ENCODE measurements around the gene RABEP1. TPM values are rescaled to one million over a fixed set of nuclear protein-coding genes. Genes with fewer than 3 reads are reported as not detected.

Gene RABEP1
- total and polyA plus RNA-seq, 4 donors, result 14.9 to 38.2 (median 25.1) TPM

DNA sequence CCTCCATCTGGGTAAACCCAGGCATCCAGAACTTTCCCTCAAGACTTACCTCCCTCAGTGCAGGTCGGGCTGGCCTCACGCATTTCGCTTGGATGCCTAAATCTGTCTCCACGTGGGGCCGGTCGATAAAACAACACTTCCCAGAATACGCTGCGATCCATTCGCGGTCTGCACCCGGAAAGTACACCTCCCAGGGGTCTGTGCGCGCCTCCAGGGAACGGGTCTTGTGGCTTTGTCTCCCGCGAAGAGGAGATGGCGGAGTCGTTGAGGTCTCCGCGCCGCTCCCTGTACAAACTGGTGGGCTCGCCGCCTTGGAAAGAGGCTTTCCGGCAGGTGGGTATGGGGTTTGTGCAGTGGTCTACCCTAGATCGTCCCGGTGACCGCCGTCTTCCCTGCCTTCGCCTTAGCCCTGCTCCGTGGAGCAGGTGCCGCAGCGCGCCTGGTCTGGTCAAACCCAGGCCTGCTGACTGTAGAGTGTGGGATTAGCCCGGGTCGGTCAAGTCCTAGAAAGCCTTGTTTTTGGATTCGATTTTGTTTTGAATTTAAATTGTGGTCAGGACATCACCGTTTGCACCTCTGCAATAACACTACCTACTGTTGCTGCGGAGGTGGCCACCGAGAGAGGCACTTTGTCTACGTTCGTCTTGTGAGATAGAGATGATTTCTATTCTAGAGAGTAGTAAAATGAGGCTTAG lies 138.0 kb downstream of the RABEP1 start, which contains the start of gene RPAIN:
Gene RPAIN, plus strand, starts transcription at position 224 of the 695 bp plus-strand sequence. Its CDS starts 29 bp downstream, at position 253.
- peaks cover 13 to 27% (median 18%) of the 10 kb centered on the region in 4 donors for H3K36me3 ChIP-seq (ENCODE audit: control insufficient read depth in 4 of 4, insufficient read depth in 4 of 4, low read length in 4 of 4)
- DNase-seq, result peak in 2 of 3 donors; percentile 91 to 95
- ATAC-seq (ENCODE audit: insufficient read depth, low FRiP score), result peak; percentile 86
- peak within 1 kb of the TSS; percentile 87 to 89 for H3K9ac ChIP-seq (ENCODE audit: insufficient read depth in 1 of 2, low read length in 2 of 2)
- H3K9me3 ChIP-seq (ENCODE audit: control insufficient read depth in 4 of 4, insufficient read depth in 3 of 4, low read length in 3 of 4), result no peaks in the 10 kb centered on the region
- 0% methylated on average over 41 of the region's 41 CpGs for WGBS, 2 donors
- H3K27ac ChIP-seq (ENCODE audit: low read depth in 1 of 2, low read length in 1 of 2), result peak within 1 kb of the TSS; percentile 76 to 87
- peaks cover 0 to 17% (median 5%) of the 10 kb centered on the region in 5 donors for H3K4me1 ChIP-seq (ENCODE audit: control insufficient read depth in 5 of 5, insufficient read depth in 5 of 5, low read length in 5 of 5)
- H3K27me3 ChIP-seq (ENCODE audit: control insufficient read depth in 3 of 3, insufficient read depth in 3 of 3, low read length in 2 of 3), result no peaks in the 10 kb centered on the region
- no peak for TF ChIP-seq CTCF (IDR thresholded peaks at IDR 0.05; ENCODE audit: control extremely low read depth, extremely low read depth)
- peak within 1 kb of the TSS; percentile 78 for H3K4me3 ChIP-seq

DNA sequence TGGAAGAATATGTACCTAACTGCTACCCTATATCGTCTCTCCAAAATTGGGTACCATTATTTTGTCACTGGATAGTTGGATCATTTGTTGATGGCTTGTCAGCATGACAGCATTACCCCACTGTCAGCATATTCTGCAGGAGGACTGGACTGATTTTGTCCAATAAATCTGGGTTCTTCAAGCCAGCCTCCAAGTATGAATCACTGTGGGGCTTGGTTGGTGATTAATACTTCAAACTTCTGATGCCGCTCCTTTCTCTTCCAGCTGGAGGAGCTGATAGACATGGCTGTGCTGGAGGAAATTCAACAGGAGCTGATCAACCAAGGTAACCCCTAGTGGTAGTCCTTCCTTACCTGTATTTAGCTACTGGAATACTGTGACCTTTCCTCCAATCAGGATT lies 140.4 kb downstream of the RABEP1 start:
- Histone ChIP-seq H3K27ac (ENCODE audit: low read depth in 1 of 2, low read length in 1 of 2) (no peak overlapping the region), H3K4me3 (no peak overlapping the region), H3K9ac (ENCODE audit: insufficient read depth in 1 of 2, low read length in 2 of 2) (no peak overlapping the region), H3K4me1 (ENCODE audit: control insufficient read depth in 5 of 5, insufficient read depth in 5 of 5, low read length in 5 of 5) (peaks cover 0 to 12% (median 3%) of the 10 kb centered on the region in 5 donors), H3K9me3 (ENCODE audit: control insufficient read depth in 4 of 4, insufficient read depth in 3 of 4, low read length in 3 of 4) (no peaks in the 10 kb centered on the region), H3K36me3 (ENCODE audit: control insufficient read depth in 4 of 4, insufficient read depth in 4 of 4, low read length in 4 of 4) (peaks cover 20 to 31% (median 23%) of the 10 kb centered on the region in 4 donors), H3K27me3 (ENCODE audit: control insufficient read depth in 3 of 3, insufficient read depth in 3 of 3, low read length in 2 of 3) (no peaks in the 10 kb centered on the region)
- ATAC-seq (ENCODE audit: insufficient read depth, low FRiP score), result no peak
- 98 to 100% methylated on average over 2 of the region's 2 CpGs for WGBS, 2 donors
- TF ChIP-seq CTCF (IDR thresholded peaks at IDR 0.05; ENCODE audit: control extremely low read depth, extremely low read depth), result no peak
- DNase-seq, result no peak

DNA sequence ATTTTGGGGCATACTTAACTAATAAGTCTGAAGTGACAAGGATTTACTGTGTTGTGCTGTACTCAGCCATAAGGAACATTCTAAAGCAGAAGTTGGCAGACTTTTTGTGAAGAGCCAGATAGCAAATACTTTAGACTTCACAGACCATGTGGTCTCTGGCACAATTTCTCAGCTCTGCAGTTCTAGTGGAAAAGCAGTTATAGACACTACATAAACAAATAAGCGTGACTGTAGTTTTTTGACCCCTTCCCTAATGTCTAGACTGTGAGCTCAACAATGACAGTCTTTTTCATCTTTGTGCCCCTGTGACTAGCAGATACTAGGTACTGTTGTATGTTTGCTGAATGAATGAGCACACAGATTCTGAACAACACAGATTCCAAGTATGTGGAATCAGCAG lies 142.8 kb downstream of the RABEP1 start:
- Histone ChIP-seq H3K4me3 (no peak overlapping the region), H3K9ac (ENCODE audit: insufficient read depth in 1 of 2, low read length in 2 of 2) (no peak overlapping the region), H3K9me3 (ENCODE audit: control insufficient read depth in 4 of 4, insufficient read depth in 3 of 4, low read length in 3 of 4) (no peaks in the 10 kb centered on the region), H3K4me1 (ENCODE audit: control insufficient read depth in 5 of 5, insufficient read depth in 5 of 5, low read length in 5 of 5) (peaks cover 0 to 10% (median 1%) of the 10 kb centered on the region in 5 donors), H3K36me3 (ENCODE audit: control insufficient read depth in 4 of 4, insufficient read depth in 4 of 4, low read length in 4 of 4) (peaks cover 30 to 52% (median 35%) of the 10 kb centered on the region in 4 donors), H3K27ac (ENCODE audit: low read depth in 1 of 2, low read length in 1 of 2) (no peak overlapping the region), H3K27me3 (ENCODE audit: control insufficient read depth in 3 of 3, insufficient read depth in 3 of 3, low read length in 2 of 3) (no peaks in the 10 kb centered on the region)
- TF ChIP-seq CTCF (IDR thresholded peaks at IDR 0.05; ENCODE audit: control extremely low read depth, extremely low read depth), result no peak
- 65 to 81% methylated on average over 1 of the region's 1 CpG for WGBS, 2 donors
- DNase-seq, result peak in 2 of 3 donors; percentile 23 to 42
- ATAC-seq (ENCODE audit: insufficient read depth, low FRiP score), result no peak
